ENCODE results near the gene SMARCB1. TPM values are rescaled to one million over a fixed set of nuclear protein-coding genes. Genes with fewer than 3 reads are reported as not detected.

SMARCB1 gene
- total and polyA plus RNA-seq, 2 donors (not counting 3 experiments of a cell fraction or from before 2014, with no cell fraction given), result 113 to 148 TPM

DNA sequence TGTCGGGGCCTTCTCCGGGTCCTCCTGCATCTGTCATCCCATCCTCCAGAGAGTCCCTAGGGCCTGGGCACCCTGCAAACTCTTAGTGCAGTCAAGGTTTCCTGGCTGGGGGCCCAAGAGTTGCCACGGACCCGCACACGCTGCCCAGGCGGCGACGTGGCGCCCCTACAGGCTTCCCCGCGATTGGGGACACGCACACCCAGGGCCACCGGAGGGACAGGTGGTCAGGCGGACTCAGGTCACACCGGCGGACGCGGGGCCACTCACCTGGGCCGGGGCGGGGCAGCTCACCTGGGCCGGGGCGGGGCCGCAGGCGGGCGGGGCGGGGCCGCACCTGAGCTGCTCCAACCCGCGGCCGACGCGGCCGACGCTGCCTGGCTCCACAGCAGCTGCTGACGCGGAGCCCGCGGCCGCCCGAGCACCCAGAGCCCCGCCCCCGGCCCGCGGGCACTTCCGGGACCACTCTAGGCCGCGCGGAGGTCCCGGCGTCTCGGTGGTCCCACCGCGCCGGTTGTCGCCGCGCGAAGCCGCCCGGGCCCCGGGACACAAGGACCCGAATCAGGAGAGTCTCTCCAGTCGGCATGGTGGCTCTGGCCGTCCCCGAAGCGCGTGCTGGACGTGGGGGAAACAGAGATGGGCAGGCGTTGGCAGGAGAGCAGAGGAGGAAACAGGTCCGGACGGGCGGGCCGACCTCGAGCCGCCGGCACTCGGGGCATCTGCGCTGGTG, 35.9 kb upstream of the SMARCB1 start, which contains the start of gene ZNF70:
Gene ZNF70 (minus strand): TSS at position 399 of the 727 bp plus-strand sequence. CDS start 5,972 bp downstream, outside the sequence.
- H3K4me1 ChIP-seq (ENCODE audit: control insufficient read depth, extremely low read depth, insufficient read depth, low read length), result peaks cover 10% of the 10 kb centered on the region
- H3K9me1 ChIP-seq (replicated peaks; ENCODE audit: control insufficient read depth, extremely low read depth, insufficient read depth, low read length), result no peaks in the 10 kb centered on the region
- no peak within 1 kb of the TSS for H3K27ac ChIP-seq (ENCODE audit: insufficient read depth, low read depth, low read length)
- DNase-seq (ENCODE audit: low read depth, low spot score), result peak; percentile 60
- H3K4me2 ChIP-seq (ENCODE audit: insufficient read depth, low read length), result peak within 1 kb of the TSS; percentile 93
- intact Hi-C loops (cut with micrococcal nuclease), result loop anchor here (1.0 to 2.0 kb wide), 2 partner anchors 18 to 34 kb away; no protein-coding TSS in a partner anchor
- ChIA-PET CTCF (interaction anchor here (0.6 to 1.1 kb wide), 3 partner anchors 19 to 262 kb away, joined by 3 read pairs; no protein-coding TSS in a partner anchor), POLR2A (no interaction called here)
- no peaks in the 10 kb centered on the region for H3K79me2 ChIP-seq (ENCODE audit: control insufficient read depth, insufficient read depth, low read length)
- H4K20me1 ChIP-seq (replicated peaks; ENCODE audit: control insufficient read depth, extremely low read depth, insufficient read depth, low read length), result no peaks in the 10 kb centered on the region
- H3K36me3 ChIP-seq (ENCODE audit: control insufficient read depth in 2 of 2, extremely low read depth in 1 of 2, insufficient read depth in 2 of 2, low read length in 2 of 2), result no peaks in the 10 kb centered on the region
- H3K9me3 ChIP-seq (replicated peaks; ENCODE audit: control insufficient read depth, insufficient read depth, low read length), result no peaks in the 10 kb centered on the region
- no peaks in the 10 kb centered on the region for H3K27me3 ChIP-seq (ENCODE audit: control insufficient read depth in 2 of 2, insufficient read depth in 2 of 2, low read length in 2 of 2)
- dilution Hi-C loops (cut with MboI; ENCODE audit: extremely low pct_ligation_motif_present, low sequenced_read_pairs), result no loop called here
- H2AFZ ChIP-seq (ENCODE audit: low read depth, low read length), result peak within 1 kb of the TSS; percentile 91
- BruUV-seq (replicated peaks), result no TSS peak
- peak within 1 kb of the TSS; percentile 68 for H3K9ac ChIP-seq (replicated peaks; ENCODE audit: extremely low read depth, insufficient read depth, low read length)
- no peak for TF ChIP-seq POLR2A (IDR thresholded peaks at IDR 0.05; ENCODE audit: low read depth, low read length)
- TF ChIP-seq GATA2 (IDR thresholded peaks at IDR 0.05; ENCODE audit: insufficient read depth, insufficient read length, low read depth, low read length), result no peak
- TF ChIP-seq MAX (IDR thresholded peaks at IDR 0.05; ENCODE audit: insufficient read depth, insufficient read length), result no peak
- no peak for TF ChIP-seq MYC (IDR thresholded peaks at IDR 0.05; ENCODE audit: low read depth, low read length)
- TF ChIP-seq POLR2AphosphoS5 (IDR thresholded peaks at IDR 0.05; ENCODE audit: insufficient read depth, low read depth, low read length), result peak; percentile 65
- no peak for TF ChIP-seq FOS (IDR thresholded peaks at IDR 0.05; ENCODE audit: borderline replicate concordance, insufficient read depth, low read length)
- peak in 1 of 2 donors; percentile 40 for TF ChIP-seq CTCF (IDR thresholded peaks at IDR 0.05; ENCODE audit: extremely low read depth in 1 of 2, insufficient read depth in 1 of 2, low read depth in 1 of 2, low read length in 2 of 2)
- no peak for TF ChIP-seq JUN (IDR thresholded peaks at IDR 0.05; ENCODE audit: borderline replicate concordance, insufficient read depth, insufficient read length, low read depth)
- TF ChIP-seq EZH2 (IDR thresholded peaks at IDR 0.05; ENCODE audit: borderline replicate concordance, low read depth, low read length, severe bottlenecking), result no peak
- FAIRE-seq, result peak; percentile 57
- H3K4me3 ChIP-seq (replicated peaks in 1 of 3; ENCODE audit: insufficient read depth in 1 of 3, low read depth in 1 of 3, low read length in 3 of 3), result peak within 1 kb of the TSS; percentile 88 to 92 (median 89)

Data from endothelial cell of umbilical vein (primary cell).